Suppressor macrophage treated with lipopolysaccharide for 4 hours (primary cell): ENCODE results near the gene CYB5R4.

Experiments
- DNase-seq: peaks from one replicate; pipeline ENCODE4 v3.0.0-alpha.2; 2020

CYB5R4 gene, protein sequence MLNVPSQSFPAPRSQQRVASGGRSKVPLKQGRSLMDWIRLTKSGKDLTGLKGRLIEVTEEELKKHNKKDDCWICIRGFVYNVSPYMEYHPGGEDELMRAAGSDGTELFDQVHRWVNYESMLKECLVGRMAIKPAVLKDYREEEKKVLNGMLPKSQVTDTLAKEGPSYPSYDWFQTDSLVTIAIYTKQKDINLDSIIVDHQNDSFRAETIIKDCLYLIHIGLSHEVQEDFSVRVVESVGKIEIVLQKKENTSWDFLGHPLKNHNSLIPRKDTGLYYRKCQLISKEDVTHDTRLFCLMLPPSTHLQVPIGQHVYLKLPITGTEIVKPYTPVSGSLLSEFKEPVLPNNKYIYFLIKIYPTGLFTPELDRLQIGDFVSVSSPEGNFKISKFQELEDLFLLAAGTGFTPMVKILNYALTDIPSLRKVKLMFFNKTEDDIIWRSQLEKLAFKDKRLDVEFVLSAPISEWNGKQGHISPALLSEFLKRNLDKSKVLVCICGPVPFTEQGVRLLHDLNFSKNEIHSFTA

DNA sequence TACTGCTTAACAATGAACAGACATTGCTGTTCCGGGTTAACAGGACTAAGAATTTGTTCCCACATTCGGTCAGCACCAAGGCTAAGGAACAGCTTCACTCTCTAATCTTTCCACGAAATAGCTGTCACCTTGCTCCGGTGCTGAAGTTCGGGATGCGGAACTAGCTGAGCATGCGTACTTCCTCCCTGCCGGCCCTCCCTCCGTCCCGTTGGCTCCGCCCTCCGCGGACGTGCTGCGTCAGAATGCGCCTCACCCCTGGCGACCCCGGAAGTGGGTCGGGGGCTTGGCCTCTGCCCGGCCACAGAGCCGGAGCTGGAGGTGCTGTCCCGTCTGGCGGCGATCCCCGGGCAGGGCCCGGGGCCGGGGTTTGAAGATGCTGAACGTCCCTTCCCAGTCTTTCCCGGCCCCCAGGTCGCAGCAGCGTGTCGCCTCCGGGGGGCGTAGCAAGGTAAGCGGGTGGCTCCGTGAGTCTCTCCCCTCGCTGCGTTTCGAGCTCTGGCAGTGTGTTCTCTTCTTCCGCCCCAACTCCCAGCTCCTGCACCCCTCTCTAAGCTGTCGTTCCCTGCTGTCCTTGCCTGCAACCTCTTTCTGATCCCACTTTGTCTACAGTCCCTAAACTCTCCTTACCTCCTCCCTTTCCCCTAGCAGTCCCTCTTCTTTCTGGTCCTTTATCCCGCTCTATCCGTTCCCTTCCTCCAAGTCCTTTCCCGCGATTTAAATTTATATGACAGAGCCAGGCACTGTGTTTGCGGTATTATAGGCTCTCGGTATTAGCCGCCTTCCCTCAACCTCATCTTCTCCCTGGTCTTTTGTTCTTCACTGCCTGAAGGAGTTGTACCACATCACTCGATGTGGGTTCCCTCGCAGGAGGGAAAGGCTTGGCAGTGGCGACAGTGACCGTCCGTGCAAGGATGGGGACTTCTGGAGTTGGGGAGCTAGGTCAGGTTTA lies at the start of gene CYB5R4:
CYB5R4 (plus strand) TSS at position 280 of the 949 bp plus-strand sequence; CDS start at position 374, 94 bp downstream.
- peak; percentile 97 for DNase-seq

DNA sequence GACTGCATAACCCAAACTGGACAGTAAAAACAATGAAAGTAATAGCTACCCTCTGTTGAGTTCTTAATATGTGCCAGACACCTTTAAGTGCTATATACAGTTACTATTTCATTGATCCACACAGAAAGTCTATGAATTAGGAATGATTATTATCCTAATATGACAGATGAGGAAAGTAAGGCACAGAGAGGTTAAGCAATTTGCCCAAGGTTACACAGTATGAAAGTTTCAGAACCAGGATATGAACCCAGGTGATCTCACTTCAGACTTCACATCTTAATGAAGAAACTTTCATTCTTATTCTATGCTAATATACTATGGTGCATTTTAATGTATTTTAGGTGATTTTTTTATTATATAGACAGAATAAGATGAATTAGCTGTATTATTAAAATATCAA lies 46.9 kb upstream of the CYB5R4 start:
- DNase-seq: no peak

DNA sequence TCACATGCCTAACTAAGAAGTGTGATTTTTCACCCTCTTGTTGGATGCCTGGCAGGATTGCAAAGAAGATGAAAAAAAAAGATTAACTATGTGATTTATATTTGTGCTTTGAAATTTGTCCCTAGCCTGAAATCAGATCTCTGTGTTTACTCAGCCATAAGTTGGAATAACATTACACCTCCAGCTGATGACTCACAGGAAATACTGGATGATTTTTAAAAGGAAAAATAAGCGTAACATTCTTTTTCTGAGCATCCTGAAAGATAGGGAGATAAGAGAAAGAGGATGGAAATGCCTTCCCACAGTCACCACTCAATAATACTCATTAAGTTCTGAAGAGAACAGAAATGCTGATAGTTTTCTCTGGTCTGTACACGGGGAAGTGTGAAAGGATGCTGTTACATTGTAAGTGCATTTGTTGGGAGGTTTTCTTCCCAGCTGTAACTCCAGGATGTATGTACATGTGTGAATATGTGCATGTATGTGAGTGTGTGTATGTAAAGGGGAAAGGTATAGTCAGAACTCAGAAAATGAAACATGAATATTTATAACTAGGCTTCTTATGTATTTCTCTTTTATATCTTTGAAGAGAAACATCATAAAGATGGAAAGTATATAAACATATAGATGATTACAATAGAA lies 43.7 kb upstream of the CYB5R4 start:
- DNase-seq: no peak

DNA sequence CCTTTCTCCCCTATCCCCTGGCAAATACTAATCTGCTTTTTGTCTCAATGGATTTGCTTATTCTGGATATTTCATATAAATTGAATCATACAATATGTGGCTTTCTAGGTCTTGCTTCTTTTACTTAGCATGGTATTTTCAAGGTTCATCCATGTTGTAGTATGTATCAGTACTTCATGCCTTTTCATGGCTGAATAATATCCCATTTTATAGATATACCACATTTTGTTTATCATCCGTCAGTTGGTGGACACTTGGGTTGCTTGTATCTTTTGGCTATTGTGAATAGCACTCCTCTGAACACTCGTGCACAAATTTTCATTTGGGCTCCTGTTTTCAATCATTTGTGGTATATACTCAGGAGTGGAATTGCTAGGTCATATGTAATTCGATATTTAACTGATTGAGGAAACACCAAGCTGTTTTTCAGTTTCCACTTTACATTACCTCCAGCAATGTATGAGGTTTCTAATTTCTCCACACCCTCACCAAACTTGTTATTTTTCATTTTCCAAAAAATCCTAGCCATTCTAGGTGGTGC lies 36.8 kb upstream of the CYB5R4 start:
- no peak for DNase-seq

DNA sequence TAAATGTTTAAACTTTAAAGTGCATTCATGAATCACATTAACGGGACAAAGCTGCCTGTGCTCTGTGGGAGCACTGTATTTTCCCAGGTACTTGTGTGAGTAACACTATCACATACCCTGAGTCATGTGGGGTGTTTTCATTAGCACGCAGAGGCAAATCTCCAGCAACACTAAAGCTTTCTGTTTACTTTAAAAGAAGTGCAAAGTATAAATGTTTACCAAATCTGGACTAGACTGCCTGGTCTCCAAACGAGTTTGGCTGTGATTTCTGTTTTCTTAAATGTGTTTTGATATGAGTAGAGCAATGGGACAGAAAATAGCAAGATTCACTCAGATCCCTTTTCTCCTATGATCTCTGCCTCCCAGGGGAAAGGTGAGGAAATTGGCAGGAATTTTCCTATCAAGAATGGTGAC lies 35.1 kb upstream of the CYB5R4 start:
- no peak for DNase-seq

DNA sequence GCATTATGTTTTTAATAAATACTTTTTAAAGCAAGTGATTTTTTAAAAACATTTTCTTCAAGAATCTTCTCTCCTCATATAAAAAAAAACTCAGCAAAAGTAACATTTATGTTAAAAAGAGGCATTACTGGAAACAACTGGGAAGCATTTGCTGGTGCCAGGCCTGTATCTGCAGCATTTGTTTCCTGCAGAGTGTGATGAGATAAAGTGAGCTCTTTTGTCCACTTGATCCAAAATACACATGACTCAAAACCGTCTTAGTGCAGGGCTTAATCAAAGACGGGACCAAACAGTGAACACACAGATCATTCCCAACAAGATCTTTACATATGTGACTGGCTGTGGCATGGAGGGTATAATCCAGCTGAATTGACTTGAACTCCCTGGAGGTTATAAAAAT lies 34.7 kb upstream of the CYB5R4 start:
- no peak for DNase-seq

DNA sequence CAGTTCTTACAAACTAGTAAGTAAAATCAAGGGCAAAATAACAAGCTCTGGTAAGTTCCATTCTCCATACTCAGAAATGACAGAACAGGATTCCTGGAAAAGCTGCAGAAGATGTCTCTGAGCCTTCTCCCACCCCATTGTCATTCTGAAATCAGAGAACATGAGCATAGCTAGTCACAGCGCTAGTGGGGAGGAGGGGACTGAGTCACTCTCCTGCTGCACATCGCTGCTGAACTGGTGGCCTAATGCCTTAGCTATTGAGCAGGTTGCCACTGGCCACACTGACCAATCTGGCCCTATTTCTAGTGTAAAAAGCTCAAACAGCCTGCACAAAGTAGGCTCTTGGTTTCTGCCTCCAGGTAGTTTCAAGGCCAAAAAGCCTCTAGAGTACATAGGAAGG lies 32.4 kb upstream of the CYB5R4 start:
- DNase-seq: no peak

DNA sequence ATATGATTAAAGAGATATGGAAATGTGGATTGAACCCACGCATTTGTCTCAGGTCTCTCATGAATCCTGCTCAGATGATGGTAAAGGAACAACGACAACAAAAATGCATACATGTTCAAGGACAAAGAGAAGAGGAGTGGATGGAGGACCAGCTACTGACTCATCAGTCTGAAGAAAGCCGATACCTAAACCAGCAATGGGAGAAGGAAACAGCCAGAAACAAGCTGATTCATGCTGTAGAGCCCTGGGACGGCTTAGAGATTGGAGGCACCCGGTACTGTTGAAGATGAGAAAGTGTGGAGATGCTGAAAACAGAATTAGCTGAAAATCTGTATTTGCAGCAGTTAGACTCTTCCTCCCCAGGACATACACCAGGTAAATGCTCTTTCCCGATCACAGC lies 20.8 kb upstream of the CYB5R4 start:
- DNase-seq: no peak

DNA sequence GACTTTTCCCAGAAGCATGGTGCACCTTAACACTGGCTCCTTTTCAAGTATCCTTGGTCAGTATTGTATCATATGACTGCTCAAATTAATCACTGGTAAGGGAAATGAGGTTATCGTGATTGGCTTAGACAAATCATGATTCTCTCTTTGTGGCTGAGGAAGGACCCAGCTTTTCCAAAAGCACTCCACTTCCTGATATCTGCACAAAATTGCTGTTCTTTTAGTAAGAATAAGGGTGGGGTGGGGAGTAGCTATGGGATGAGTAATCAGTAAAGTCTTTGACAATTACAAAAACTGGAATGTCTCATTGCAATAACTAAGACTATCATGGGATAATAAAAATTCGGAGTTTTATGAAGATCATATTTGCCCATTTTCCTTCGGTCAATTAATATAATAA lies 15.3 kb upstream of the CYB5R4 start:
- DNase-seq: no peak

DNA sequence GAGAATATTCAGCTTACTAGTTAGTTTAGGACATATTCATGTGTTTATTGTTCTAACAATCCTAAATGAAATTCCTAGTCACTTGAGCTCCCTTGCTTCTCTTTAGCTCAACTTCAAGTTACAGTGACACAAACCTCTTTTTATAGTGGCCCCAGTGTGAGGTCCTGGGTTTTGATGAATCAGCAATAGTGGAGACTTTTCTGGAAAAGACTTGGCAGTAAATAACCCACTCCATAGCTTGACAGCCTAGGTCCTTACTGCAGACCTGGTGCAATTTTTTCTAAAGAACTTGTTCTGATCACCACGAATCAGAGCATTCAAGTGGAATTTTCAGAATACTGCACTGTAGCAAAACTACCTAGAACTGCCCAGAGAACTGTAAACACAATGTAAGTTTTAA lies 13.2 kb upstream of the CYB5R4 start:
- no peak for DNase-seq

DNA sequence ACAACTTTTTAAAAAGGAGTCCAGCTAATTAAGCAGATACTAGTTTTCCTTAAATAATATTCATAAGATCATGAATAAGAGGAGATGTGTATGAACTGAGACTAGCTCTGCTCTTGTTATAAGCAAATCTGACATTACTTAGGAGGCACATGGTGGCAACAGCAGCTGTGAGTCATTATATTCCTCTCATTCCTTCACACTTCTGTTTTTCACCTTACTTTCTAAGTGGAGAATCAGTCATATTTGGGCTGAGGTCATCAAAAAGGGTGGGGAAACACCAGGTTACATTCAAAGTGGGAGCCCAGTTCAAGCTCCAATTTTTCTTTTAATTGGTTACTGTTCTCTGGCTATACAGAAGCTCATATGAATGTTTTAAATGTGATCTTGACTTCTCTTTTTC lies 12.3 kb upstream of the CYB5R4 start:
- peak; percentile 19 for DNase-seq

DNA sequence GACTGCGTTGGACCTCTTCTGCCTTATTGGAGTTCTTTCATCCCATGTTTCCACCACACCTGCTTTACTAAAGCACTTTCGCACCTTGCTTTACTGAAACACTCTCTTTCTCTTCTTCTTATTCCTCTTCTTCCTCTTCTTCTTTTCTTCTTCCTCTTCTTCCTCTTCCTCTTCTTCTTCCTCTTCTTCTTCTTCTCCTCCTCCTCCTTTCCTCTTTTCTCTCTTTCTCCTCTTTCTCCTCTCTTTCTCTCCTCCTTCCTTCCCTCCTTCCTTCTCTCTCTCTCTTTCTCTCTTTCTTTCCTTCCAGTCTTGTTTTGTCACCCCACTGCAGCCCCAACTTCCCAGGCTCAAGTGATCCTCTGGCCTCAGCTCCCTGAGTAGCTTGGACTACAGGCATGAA lies 10.4 kb upstream of the CYB5R4 start:
- DNase-seq: no peak

DNA sequence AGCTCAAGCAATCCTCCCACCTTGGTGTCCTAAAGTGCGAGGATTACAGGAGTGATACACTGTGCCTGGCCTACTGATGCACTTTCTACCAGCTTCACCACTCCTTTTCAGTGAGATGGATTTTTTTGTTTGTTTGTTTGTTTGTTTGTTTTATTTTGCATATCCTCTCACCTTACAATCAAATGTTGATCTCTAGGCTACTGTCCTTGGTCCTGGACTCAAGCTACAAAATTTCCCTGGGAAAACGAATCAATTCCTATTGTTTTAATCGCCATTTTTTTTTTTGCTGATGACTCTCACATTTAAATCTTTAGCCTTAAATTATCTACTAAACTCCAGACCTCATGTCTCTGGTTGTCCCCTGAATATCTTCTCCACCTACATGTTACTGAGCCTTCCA lies 9.9 kb upstream of the CYB5R4 start:
- DNase-seq: no peak

DNA sequence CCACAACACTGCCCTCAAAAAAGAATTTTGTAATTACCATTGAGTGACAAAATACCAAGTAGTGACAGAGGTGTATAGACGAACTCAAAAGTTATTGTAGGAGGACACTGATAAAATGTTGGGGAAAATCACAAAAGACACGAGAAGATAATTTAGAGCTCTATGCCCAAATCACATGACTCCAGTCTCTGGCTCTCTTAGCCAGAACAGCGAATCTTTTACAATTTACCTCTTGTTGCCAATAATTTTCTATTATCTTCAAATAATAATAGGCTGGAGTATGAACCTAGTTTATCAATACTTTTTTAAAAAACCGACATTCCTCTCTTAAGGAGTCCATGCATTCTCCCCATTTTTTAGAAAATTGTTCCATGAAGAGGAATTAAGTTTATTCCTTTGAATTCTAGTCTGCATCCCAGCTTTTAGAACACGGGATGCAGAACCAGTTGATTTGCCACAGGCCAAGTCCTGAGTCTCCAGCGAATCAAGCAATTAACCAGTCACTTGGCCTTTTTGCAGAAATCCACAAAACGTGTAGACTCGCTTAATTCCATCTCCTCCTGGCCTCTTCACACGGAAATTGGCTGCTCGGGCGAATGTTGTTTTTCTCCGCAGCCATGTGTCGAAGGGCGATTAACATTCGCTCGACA lies 6.8 kb upstream of the CYB5R4 start:
- DNase-seq: no peak

DNA sequence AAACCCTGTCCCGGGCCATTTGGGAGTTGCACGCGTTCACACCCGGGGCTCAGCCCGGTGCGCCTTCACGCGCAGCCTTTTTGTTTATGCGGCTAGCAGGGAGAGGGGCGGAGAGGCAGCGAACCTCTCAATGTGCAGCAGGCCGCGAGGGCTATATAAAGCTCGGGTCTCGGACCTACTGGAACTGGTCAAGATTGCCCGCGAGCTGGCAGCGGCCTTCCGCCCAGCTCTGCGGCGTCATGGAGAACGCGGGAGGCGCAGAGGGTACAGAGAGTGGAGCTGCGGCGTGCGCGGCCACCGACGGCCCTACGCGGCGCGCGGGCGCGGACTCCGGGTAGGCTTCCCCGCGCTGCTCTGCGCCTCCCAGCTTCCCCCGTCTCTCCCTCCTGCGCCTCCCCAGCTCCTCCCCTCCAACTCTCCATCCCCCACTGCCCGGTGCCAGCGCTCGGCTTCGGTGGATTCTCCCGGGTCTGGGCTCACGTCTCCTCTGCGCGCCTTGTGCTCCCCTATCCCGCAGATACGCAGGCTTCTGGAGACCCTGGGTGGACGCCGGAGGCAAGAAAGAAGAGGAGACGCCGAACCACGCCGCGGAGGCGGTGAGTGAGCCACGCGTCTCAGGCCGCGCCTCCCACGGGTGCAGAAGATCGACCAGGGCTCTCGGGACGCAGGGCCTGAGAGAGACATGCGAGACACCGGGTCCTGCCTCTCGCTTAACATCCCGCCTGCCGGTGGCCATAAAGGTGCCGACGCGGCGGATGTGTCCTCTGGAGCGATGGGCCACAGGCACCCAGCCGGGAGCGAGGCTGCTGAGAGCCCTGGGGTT lies 6.1 kb upstream of the CYB5R4 start, which contains the start of gene RIPPLY2:
RIPPLY2 (plus strand) TSS at position 183 of the 823 bp plus-strand sequence; CDS start at position 240, 57 bp downstream.
- DNase-seq: peak; percentile 9

DNA sequence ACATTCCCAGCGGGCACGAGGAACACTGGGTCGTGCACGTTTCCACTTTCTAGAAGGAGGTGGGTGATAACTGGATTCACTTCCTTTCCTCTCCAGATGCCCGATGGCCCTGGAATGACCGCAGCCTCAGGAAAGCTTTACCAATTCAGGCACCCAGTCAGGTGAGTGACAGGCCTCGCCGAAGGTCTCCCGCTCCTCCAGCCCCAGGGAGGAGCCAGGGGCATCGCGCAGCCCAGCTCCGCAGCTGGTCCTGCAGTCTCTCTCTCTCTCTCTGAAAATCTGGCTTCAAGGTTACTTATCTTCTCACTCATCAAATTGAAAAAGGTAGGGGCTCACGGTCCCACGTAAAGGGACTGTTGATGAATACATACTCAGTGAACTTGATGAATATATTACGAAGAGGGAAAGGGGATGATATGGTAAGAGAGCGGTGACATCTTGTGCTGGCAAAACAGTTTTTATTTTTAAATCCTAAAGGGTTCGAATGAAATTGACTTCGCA lies 5.4 kb upstream of the CYB5R4 start:
- no peak for DNase-seq

DNA sequence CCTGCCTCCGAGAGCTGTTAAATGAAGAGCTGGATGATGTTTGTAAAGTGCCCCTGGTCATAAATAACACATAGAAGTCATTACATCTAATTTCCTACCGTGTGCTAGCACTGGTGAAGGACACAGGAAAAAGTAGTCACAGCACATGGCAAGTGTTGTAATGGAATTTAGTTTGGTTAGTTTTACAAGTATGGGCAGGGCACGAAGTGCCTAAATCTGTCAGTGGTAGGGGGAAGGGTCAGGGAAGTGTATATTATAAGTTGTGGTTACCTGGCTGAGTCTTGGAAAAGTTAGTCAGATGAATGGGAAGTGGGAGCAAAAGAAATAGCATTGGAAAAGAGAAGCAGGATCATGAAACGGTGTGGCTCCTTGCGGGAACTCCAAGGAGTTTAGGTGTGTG lies 4.7 kb upstream of the CYB5R4 start:
- no peak for DNase-seq

DNA sequence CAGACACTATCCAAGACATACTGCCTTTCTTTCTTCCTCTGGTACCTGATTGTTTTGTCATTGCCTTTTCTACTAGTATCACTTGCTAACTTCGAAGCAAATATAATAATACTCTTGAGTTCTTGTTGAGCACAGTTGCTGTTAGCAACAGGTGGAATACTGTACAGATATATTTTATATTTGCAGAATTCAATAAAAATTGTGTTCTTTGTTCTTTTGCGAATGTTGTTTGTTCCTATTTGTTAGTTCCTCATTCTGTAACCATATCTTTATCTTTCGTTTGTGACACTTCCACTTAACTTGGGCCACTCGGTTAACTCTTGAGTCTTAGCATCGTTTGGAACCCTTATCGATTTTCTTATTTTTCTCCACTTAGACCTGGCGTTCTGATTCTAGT lies 868 bp downstream of the CYB5R4 start:
- DNase-seq: peak; percentile 34

DNA sequence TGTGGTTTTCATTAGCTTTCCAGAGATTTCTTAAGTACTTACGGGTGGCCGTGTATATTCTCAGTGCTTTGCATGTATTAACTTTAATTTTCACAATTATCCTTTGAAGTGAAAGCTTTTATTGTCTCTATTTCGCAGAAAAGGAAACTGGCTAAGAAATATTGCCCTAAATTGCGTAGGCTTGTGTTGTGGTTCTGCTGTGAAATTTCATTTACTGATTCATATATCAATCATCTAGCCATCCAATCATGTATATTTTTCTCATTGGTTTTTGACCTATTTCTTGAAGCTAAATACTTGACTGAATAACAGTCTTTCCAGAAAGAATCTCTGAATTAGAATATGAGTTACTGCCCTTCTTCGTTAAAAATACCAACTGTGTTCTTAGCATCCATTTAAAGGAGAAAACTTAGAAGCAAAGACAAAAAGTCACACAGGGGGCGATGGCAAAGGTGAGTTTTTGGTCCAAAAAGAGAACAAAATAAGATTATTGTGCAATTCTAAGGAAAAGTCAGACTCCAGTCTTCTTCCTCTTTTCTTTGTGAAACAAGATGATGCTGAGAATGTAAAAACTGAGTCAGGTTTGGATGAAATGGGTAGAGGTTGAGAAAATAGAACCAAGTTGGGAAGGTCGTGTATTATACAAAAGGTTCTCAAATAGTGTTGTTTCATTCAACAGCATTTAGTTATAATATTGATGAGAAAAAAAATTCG lies 1.4 kb downstream of the CYB5R4 start:
- peak; percentile 50 for DNase-seq

DNA sequence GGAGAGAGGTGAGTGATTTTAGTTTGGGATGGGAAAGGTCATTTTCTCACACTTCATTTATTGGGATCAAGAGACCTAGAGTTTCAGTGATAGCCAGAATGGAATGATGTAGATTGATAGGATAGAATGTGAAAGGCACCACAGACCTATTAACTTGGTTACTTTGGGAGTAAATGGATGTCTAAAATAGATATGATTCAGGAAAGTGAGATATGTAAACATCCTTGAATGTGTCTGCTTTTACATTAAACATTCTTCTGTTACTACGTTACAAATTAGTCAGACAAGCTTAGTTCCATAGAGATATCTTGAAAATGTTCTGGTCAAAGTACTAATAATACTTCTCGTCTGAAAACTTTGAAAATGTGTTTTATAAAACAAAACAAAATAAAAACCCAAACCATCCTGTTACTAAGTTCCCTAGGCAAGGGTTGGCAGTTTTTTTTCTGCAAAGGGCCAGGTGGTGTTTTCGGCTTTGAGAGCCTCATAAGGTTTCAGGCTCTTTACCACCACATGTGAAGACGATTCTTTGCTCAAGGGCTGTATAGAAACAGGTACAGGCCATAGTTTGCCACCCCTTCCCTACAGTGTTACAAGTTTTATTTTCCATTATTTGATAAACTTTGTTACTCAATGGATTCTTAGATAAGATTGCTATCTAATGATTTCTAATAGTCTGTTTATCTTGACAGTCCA lies 3.4 kb downstream of the CYB5R4 start:
- DNase-seq: no peak
